DMS 273 (cell line): ENCODE data around the gene ZNF597.
"Not testable (repeated sequence)": the region's sequence is repeated elsewhere in the genome, so short reads cannot be mapped to it uniquely, and the experiment has no call there.

Experiments used
- DNase-seq: peaks from one replicate; lab custom pipeline; 2025; ENCODE audit not compliant: unreplicated experiment; lab: John Stamatoyannopoulos, UW

Gene ZNF597

DNA sequence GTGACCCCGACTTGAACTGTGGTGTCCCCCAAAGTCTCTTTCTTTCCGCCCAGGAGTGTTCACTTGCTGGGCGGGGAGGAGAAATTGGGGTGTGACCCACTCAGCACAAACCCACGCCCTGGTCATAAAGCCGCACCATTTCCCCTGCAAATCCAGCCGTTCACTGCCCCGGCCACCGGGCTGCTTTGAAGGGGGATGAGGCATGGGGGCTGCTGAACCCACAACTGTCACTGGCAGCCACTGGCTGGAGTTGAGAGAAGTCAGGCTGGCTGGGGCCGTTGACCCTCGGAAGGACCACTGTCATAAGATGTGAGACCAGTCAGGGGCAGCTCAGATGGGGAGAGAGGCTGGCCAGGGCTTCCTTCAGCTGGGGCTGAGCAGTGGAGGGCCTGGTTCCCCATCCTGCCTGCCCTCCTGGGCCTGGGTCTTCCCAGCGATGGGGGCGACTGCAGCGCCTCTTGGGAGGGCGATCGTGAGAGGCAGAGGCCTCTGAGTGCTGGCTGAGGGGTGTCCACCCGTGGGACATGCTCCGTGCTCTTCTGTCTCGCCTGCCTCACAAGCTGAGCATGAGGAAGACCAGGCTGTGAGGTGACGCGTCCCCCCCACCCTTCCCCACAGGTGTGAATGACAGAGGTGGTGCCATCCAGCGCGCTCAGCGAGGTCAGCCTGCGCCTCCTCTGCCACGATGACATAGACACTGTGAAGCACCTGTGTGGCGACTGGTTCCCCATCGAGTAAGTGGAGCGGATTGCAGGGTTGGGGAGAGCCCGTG, 32.5 kb upstream of the ZNF597 start:
- DNase-seq, result no peak

GRCh38 chr16:3474870-3475269, 31.6 kb upstream of the ZNF597 start:
- not testable (repeated sequence) for DNase-seq

- no peak for DNase-seq
Observed at GRCh38 chr16:3474136-3474779, 31.0 kb upstream of the ZNF597 start.

- not testable (repeated sequence) for DNase-seq
Observed at GRCh38 chr16:3473596-3473943, 30.3 kb upstream of the ZNF597 start.

DNA sequence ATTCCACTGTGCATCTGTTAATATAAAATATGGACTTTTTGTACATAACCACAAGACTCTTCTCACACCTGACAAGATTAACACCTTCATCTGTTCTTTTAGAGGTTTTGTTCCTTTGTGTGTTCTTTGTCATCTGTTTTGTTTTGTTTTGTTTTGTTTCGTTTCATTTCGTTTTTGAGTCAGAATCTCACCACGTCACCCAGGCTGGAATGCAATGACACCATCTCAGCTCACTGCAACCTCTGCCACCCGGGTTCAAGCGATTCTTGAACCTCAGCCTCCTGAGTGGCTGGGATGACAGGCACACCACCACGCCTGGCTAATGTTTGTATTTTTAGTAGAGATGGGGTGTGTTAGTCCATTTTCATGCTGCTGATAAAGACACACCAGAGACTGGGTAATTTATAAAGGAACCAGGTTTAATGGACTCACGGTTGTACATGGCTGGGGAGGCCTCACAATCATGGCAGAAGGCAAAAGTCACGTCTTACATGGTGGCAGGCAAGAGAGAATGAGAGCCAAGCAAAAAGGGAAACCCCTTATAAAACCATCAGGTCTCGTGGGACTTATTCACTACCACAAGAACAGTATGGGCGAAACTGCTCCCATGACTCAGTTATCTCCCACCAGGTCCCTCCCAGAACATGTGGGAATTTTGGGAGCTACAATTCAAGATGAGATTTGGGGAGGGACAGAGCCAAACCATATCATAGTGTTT, 29.7 kb upstream of the ZNF597 start:
- DNase-seq, result no peak

GRCh38 chr16:3471518-3472176, 28.3 kb upstream of the ZNF597 start:
- DNase-seq, result no peak

GRCh38 chr16:3470723-3471122, 27.4 kb upstream of the ZNF597 start:
- no peak for DNase-seq

DNA sequence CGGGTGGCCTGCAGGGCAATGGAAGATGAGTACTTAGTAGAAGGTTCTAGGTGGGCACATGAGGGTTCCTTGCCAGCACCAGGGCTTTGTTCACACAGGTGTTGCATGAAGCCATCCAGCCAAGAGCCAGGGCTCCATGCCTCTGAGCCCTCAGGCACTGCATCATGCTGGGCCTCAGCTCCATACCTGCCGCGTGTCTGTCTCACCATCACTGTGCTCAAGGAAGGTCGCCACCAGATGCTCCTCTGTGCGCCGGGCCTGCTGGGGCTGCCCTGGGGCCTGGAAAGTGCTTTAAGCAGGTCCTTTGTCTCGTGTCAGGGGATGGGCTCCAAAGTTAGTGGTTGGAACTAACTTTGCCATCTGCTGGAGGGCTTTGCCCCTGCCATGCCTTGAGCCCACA, 26.4 kb upstream of the ZNF597 start:
- no peak for DNase-seq

GRCh38 chr16:3468501-3468900, 25.2 kb upstream of the ZNF597 start:
- DNase-seq, result no peak

GRCh38 chr16:3467921-3468320, 24.6 kb upstream of the ZNF597 start:
- peak; percentile 67 for DNase-seq

DNA sequence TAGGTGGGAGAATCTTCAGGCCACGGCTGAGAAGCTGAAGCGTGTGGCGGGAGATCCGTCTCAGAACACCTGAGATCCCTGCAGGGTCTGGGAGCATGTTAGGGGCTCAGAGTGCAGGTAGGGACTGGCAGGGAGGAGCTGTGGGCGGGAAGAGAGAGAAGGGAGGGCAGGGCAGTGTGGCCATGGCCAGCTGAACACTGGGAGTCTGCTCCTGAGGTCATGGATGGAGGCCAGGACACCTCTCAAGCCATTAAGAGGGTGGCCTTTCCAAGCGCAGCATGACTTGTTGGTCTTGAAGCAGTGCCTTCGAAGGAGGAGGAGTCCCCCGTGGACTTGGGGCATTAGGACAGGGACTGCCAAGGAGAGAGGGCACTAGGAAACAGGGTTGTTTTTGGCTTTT, 23.9 kb upstream of the ZNF597 start:
- DNase-seq, result no peak

DNA sequence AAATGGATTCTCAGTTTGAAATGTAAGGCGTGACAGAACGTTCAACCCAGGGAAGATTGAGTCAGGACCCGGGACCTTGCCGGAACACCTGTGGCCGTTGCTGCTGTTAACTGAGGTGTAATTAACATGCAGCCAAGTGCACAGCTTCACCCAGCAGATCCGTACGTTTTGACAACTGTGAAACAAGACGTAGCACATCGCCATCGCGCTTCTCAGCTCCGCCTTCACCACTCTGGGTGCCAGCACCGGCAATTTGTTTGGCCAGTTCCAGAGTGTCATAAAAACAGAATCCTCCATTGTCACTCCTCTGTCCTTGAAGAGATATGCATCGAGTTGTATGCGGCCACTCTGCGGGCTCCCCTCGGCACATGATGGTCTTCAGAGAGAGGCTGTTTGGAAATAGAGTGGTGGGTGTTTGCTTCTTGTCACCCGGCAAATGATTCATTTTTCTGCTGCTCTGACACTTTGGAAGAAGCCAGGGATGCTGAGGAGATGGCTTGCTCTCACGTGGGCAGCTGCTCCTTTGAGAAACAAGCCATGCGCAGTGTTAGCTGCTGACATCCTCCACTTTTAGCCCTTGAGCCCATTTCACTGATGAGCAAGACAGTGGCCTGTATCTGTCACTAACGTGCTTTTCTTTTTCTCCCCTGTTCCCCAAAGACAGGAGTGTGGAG, 22.7 kb upstream of the ZNF597 start:
- DNase-seq, result no peak

DNA sequence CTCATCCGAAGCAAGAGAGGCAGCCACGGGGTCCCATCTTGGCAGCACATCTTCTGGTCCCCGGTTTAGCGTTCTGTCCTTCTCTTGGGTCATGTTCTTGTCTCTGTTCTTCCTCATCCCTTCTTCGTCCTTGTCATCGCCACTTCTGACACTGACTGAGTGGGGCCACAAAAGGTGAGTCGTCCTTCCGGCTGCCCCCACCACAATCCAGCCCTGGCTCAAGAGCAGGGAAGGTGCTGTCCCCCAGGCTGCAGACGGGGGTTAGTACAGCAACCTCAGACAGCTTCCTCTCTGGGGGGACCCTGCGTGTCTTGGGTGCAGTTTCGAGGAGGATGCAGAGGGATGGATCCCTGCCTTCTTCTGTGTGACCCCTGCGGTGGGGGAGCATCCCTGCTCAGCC, 22.0 kb upstream of the ZNF597 start:
- no peak for DNase-seq

- DNase-seq, result no peak
Observed at GRCh38 chr16:3461151-3461550, 17.8 kb upstream of the ZNF597 start.

- no peak for DNase-seq
Observed at GRCh38 chr16:3460585-3460984, 17.3 kb upstream of the ZNF597 start.

- no peak for DNase-seq
Observed at GRCh38 chr16:3460121-3460520, 16.8 kb upstream of the ZNF597 start.

- peak; percentile 31 for DNase-seq
Observed at GRCh38 chr16:3459401-3460090, 16.2 kb upstream of the ZNF597 start.

GRCh38 chr16:3458852-3459361, 15.6 kb upstream of the ZNF597 start:
- peak; percentile 51 for DNase-seq

GRCh38 chr16:3458278-3458851, 15.1 kb upstream of the ZNF597 start:
- DNase-seq, result peak; percentile 45
